Panc1 (cell line): ENCODE data around the gene TBX5. TPM values are rescaled to one million over a fixed set of nuclear protein-coding genes. Genes with fewer than 3 reads are reported as not detected.

Experiments used
- ATAC-seq: fragments of 200-7000 bp; cut with Tn5 transposase; 2 replicates; pipeline ENCODE4 v1.9.1; 2020; ENCODE audit warnings: mild to moderate bottlenecking, moderate library complexity
- BruUV-seq: library from RNA; stranded (reverse); fragments of 400-500 nt; replicated peaks from 2 replicates; lab custom pipeline; 2021; lab: Mats Ljungman, UMichigan
- CTCF ChIA-PET: fragments of 300-600 bp; sonication (Branson Sonifier 250); formaldehyde crosslinking; loops from one replicate; lab custom pipeline; 2022; ENCODE audit warnings: antibody characterized with exemption; lab: Charles Lee
- POLR2A ChIA-PET: fragments of 300-600 bp; sonication (Branson Sonifier 250); formaldehyde crosslinking; loops from one replicate; lab custom pipeline; 2022; ENCODE audit warnings: antibody characterized with exemption; lab: Charles Lee
- DNase-seq: peaks from one replicate; pipeline ENCODE4 v3.0.0-alpha.2; 2010; ENCODE audit warnings: low read depth, low spot score
- H3K27ac ChIP-seq: 2 replicates; pipeline ENCODE4 v1.5.1; 2011; ENCODE audit warnings: mild to moderate bottlenecking, low read length, inconsistent platforms
- H3K27me3 ChIP-seq: fragments of 200-500 bp; sonication (Bioruptor generic); 2 replicates; pipeline ENCODE4 v1.6.0; 2014; ENCODE audit warnings: low read length, inconsistent platforms; ENCODE audit not compliant: control insufficient read depth, insufficient read depth
- H3K36me3 ChIP-seq: fragments of 200-500 bp; sonication (Bioruptor generic); 2 replicates; pipeline ENCODE4 v1.5.1; 2014; ENCODE audit warnings: inconsistent platforms, mild to moderate bottlenecking, low read length, moderate library complexity; ENCODE audit not compliant: control insufficient read depth, insufficient read depth
- H3K4me1 ChIP-seq: 2 replicates; pipeline ENCODE4 v1.5.1; 2011; ENCODE audit warnings: inconsistent platforms, mild to moderate bottlenecking, low read length, moderate library complexity; ENCODE audit not compliant: control insufficient read depth, insufficient read depth
- H3K4me3 ChIP-seq, 2 experiments: 2 replicates each; pipeline ENCODE4 v1.5.1; 2011 to 2012; ENCODE audit warnings: low read depth in 2 of 2, low read length in 2 of 2, mild to moderate bottlenecking in 2 of 2, inconsistent platforms in 1 of 2, moderate library complexity in 1 of 2
- H3K9me3 ChIP-seq: fragments of 200-500 bp; sonication (Bioruptor generic); 2 replicates; pipeline ENCODE4 v1.5.1; 2014; ENCODE audit warnings: low read depth, mild to moderate bottlenecking, inconsistent platforms, low read length, moderate library complexity; ENCODE audit not compliant: control insufficient read depth, insufficient read depth
- CTCF ChIP-seq: fragments of 450-650 bp; IDR thresholded peaks from 2 replicates; pipeline ENCODE4 v1.5.1; 2017; ENCODE audit warnings: mild to moderate bottlenecking
- POLR2AphosphoS5 ChIP-seq: IDR thresholded peaks from 2 replicates; pipeline ENCODE4 v1.6.1; 2012; ENCODE audit warnings: mild to moderate bottlenecking, low read depth, low read length, moderate library complexity
- REST ChIP-seq, 2 experiments: IDR thresholded peaks; 2 replicates each; pipeline ENCODE4 v1.6.1; 2011 to 2012; ENCODE audit warnings: low read depth in 2 of 2, control low read depth in 1 of 2, low read length in 1 of 2, mild to moderate bottlenecking in 1 of 2, moderate library complexity in 1 of 2; ENCODE audit not compliant: insufficient read depth in 1 of 2
- SIN3A ChIP-seq: IDR thresholded peaks from 2 replicates; pipeline ENCODE4 v1.6.1; 2012; ENCODE audit warnings: low read depth, mild to moderate bottlenecking, low read length, moderate library complexity, borderline replicate concordance; ENCODE audit not compliant: insufficient read depth
- TCF7L2 ChIP-seq: IDR thresholded peaks from 2 replicates; pipeline ENCODE4 v1.6.1; 2011; ENCODE audit warnings: mild to moderate bottlenecking, low read depth, low read length, inconsistent platforms
- in situ Hi-C: cut with HindIII; loops from 2 replicates; pipeline ENCODE4 v1.10.0; 2016; ENCODE audit warnings: low sequenced_read_pairs, low pct_unique_long_range_greater_than_20kb
- intact Hi-C: fragments of 100-400 bp; cut with micrococcal nuclease; formaldehyde crosslinking; loops from one replicate; pipeline ENCODE4 v1.10.0; 2022; ENCODE audit not compliant: unreplicated experiment
- total RNA-seq: library from RNA; stranded (reverse); gene quantifications from one replicate; pipeline ENCODE4 v1.2.1, GENCODE V29; 2021; ENCODE audit not compliant: unreplicated experiment

The TBX5 gene
- total RNA-seq, 1 experiment from 2014 or later: not detected

DNA sequence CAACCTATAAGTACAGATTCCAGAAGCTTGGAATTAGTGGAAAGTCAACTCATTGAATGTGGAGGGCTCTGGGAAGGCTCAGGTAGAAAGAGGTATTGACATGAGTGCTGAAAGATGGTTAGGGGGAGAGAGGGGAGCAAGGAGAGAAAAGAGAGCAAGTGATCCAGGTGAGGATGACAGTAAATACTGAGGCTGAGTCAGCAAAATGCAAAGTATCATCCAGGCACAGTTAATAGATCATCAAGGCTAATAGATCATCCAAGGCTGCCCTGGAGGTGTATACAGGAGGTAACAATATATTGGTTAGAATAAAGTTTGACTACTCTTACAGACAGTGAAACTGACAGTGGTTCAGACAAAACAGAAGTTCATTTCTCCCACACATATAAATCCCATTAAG lies 100.5 kb downstream of the TBX5 start:
- H3K27me3 ChIP-seq: no peaks in the 10 kb centered on the region
- H3K27ac ChIP-seq: no peak overlapping the region
- ChIA-PET POLR2A (no interaction called here), CTCF (no interaction called here)
- no peak overlapping the region for H3K4me3 ChIP-seq
- DNase-seq (no peak), ATAC-seq (no peak)
- no peak for TF ChIP-seq POLR2AphosphoS5
- no peak for TF ChIP-seq TCF7L2
- TF ChIP-seq SIN3A: no peak
- no peak for TF ChIP-seq REST (IDR thresholded peaks at IDR 0.05; ENCODE audit: insufficient read depth in 1 of 2, low read depth in 2 of 2, low read length in 1 of 2)
- no peak for TF ChIP-seq CTCF
- H3K36me3 ChIP-seq: no peaks in the 10 kb centered on the region
- no TSS peak for BruUV-seq
- intact Hi-C loops: no loop called here
- in situ Hi-C loops: no loop called here
- H3K4me1 ChIP-seq: no peaks in the 10 kb centered on the region
- H3K9me3 ChIP-seq: no peaks in the 10 kb centered on the region
